HepG2 (cell line): ENCODE measurements around the gene ENO2. TPM values are rescaled to one million over a fixed set of nuclear protein-coding genes. Genes with fewer than 3 reads are reported as not detected.
A peak's percentile ranks its signal among the peaks of the same experiment; 100 is the strongest.

ENCODE experiments used
- ATF3 ChIP-seq: sonication (generic); formaldehyde crosslinking; IDR thresholded peaks from 2 replicates; pipeline ENCODE4 v1.4.0; 2020; ENCODE audit warnings: missing genetic modification reagents
- ATF5 ChIP-seq: sonication (generic); formaldehyde crosslinking; IDR thresholded peaks from 2 replicates; pipeline ENCODE4 v1.4.0; 2020; ENCODE audit warnings: mild to moderate bottlenecking, low read depth, missing genetic modification reagents
- EEA1 ChIP-seq: sonication (generic); formaldehyde crosslinking; IDR thresholded peaks from 2 replicates; pipeline ENCODE4 v1.5.1; 2020; ENCODE audit warnings: mild to moderate bottlenecking, missing genetic modification reagents, borderline replicate concordance
- EZH2 ChIP-seq: conservative IDR thresholded peaks from 2 replicates; pipeline ENCODE4 v1.6.1; 2012; ENCODE audit warnings: mild to moderate bottlenecking, low read depth, low read length, moderate library complexity
- GFI1 ChIP-seq: sonication (generic); formaldehyde crosslinking; IDR thresholded peaks from 2 replicates; pipeline ENCODE4 v1.5.0; 2020; ENCODE audit warnings: missing genetic modification reagents, mild to moderate bottlenecking, borderline replicate concordance
- HHEX ChIP-seq: IDR thresholded peaks from 2 replicates; pipeline ENCODE4 v1.6.1; 2016; ENCODE audit warnings: control low read depth
- MEF2D ChIP-seq: sonication (generic); formaldehyde crosslinking; IDR thresholded peaks from 2 replicates; pipeline ENCODE4 v1.5.1; 2020; ENCODE audit warnings: mild to moderate bottlenecking, missing genetic modification reagents
- NCOA2 ChIP-seq: sonication (generic); formaldehyde crosslinking; IDR thresholded peaks from 2 replicates; pipeline ENCODE4 v1.8.0; 2022; ENCODE audit warnings: inconsistent platforms
- NFKB2 ChIP-seq: sonication (generic); formaldehyde crosslinking; IDR thresholded peaks from 2 replicates; pipeline ENCODE4 v1.4.0; 2020; ENCODE audit warnings: missing genetic modification reagents, borderline replicate concordance
- NKX3-1 ChIP-seq: sonication (generic); formaldehyde crosslinking; IDR thresholded peaks from 2 replicates; pipeline ENCODE4 v1.5.0; 2020; ENCODE audit warnings: missing genetic modification reagents
- POLR2AphosphoS5 ChIP-seq: IDR thresholded peaks from 2 replicates; pipeline ENCODE4 v1.6.1; 2012; ENCODE audit warnings: low read depth, low read length
- SAP130 ChIP-seq: IDR thresholded peaks from 2 replicates; pipeline ENCODE4 v1.6.1; 2016; ENCODE audit warnings: low read depth
- TEF ChIP-seq: sonication (generic); formaldehyde crosslinking; IDR thresholded peaks from 2 replicates; pipeline ENCODE4 v1.5.0; 2020; ENCODE audit warnings: missing genetic modification reagents
- YEATS2 ChIP-seq: sonication (generic); formaldehyde crosslinking; IDR thresholded peaks from 2 replicates; pipeline ENCODE4 v1.4.0; 2020; ENCODE audit warnings: missing genetic modification reagents, borderline replicate concordance
- ZHX2 ChIP-seq, 2 experiments: sonication (generic) in 1 of 2; formaldehyde crosslinking in 1 of 2; IDR thresholded peaks; 2 replicates each; pipeline versions ENCODE4 v1.6.1 to v1.9.0; 2014 to 2022; ENCODE audit warnings: antibody characterized with exemption in 1 of 2, borderline replicate concordance in 1 of 2, inconsistent platforms in 1 of 2, low read depth in 1 of 2, missing genetic modification reagents in 1 of 2
- ZNF17 ChIP-seq: sonication (generic); formaldehyde crosslinking; IDR thresholded peaks from 2 replicates; pipeline ENCODE4 v1.5.0; 2020; ENCODE audit warnings: mild to moderate bottlenecking, missing genetic modification reagents
- ZNF24 ChIP-seq: fragments of 450-650 bp; IDR thresholded peaks from 2 replicates; pipeline ENCODE4 v1.6.1; 2017; ENCODE audit warnings: antibody characterized with exemption, mild to moderate bottlenecking
- ZNF331 ChIP-seq: sonication (generic); formaldehyde crosslinking; IDR thresholded peaks from 2 replicates; pipeline ENCODE4 v1.4.0; 2020; ENCODE audit warnings: missing genetic modification reagents
- ZNF558 ChIP-seq: sonication (generic); formaldehyde crosslinking; IDR thresholded peaks from 2 replicates; pipeline ENCODE4 v1.9.0; 2022; ENCODE audit warnings: mild to moderate bottlenecking, missing genetic modification reagents, borderline replicate concordance
- ZNF629 ChIP-seq: sonication (generic); formaldehyde crosslinking; conservative IDR thresholded peaks from 2 replicates; pipeline ENCODE4 v1.5.0; 2020; ENCODE audit warnings: missing genetic modification reagents
- polyA plus RNA-seq, 8 experiments: library from polyadenylated mRNA; depleted of rRNA in 3 of 8; stranded (reverse) in 7 of 8; unstranded in 1 of 8; fragments of >200 nt; fragmentation: Illumina TruSeq in 4 of 8; extraction: Trizol in 4 of 8; gene quantifications; 2 replicates each; pipeline versions ENCODE4 v1.2.1 to v1.2.3, GENCODE V29; 2011 to 2016; ENCODE audit warnings: low read depth in 4 of 8, missing spikeins in 1 of 8, mixed read lengths in 1 of 8; ENCODE audit not compliant: insufficient read depth in 1 of 8
- total RNA-seq, 5 experiments: library from RNA; depleted of rRNA; stranded (reverse); fragments of >200 nt; fragmentation: Illumina TruSeq; extraction: Trizol; gene quantifications; 2 replicates each; pipeline ENCODE4 v1.2.3, GENCODE V29; 2016; ENCODE audit warnings: low read depth in 1 of 5

ENO2 gene
- total and polyA plus RNA-seq, 2 of the 13 experiments (the other 11 are each of a cell fraction or from before 2014, with no cell fraction given), result 19.3 to 136 TPM

- TF ChIP-seq ZHX2 (IDR thresholded peaks at IDR 0.05; ENCODE audit: low read depth) (no peak), ZHX2 (CRISPR knock-in tag; IDR thresholded peaks at IDR 0.05; ENCODE audit: borderline replicate concordance) (no peak), ATF5 (CRISPR knock-in tag) (no peak), YEATS2 (CRISPR knock-in tag) (0 out of 2 replicates have a peak, but pooled peaks have one; percentile 20), TEF (CRISPR knock-in tag) (no peak), HHEX (CRISPR knock-in tag) (no peak), POLR2AphosphoS5 (peak; percentile 56), ZNF17 (CRISPR knock-in tag) (no peak), NCOA2 (0 out of 2 replicates have a peak, but pooled peaks have one; percentile 10), ZNF629 (CRISPR knock-in tag) (0 out of 2 replicates have a peak, but pooled peaks have one; percentile 11), SAP130 (CRISPR knock-in tag) (peak; percentile 61), ZNF558 (CRISPR knock-in tag) (no peak), ZNF331 (CRISPR knock-in tag) (no peak; the same call in 1 of the 2 replicates), ZNF24 (no peak), GFI1 (CRISPR knock-in tag) (no peak), NKX3-1 (0 out of 2 replicates have a peak, but pooled peaks have one; percentile 46), EEA1 (CRISPR knock-in tag) (no peak), EZH2 (no peak), NFKB2 (CRISPR knock-in tag) (0 out of 2 replicates have a peak, but pooled peaks have one; percentile 48), MEF2D (CRISPR knock-in tag) (no peak), ATF3 (CRISPR knock-in tag) (no peak)
Observed at GRCh38 chr12:6965026-6965661, 50.8 kb downstream of the ENO2 start (continued).
